ENCODE data around the gene KIAA0513.

KIAA0513 gene

GRCh38 chr16:85092851-85093250 lies 65.3 kb downstream of the KIAA0513 start:
- FAIRE-seq = no peak

DNA sequence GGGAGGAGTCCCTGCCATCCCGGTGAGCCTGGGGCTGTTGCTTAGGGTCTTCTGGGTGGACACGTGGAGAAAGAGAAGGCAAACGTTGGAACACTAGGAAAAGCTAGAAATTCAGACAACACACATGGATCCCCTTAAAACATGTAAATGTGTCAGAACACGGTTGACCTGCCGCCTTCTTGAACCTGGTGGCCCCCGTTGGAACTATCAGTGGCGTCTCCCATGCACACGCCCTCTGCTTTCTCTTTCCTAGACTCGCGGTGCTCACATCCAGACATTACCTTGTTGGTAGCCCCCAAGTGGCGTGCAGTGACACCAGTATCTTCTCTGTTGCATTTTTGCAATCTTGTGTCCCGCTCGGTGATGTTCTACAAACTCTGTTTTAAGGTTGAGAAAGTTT lies 66.1 kb downstream of the KIAA0513 start:
- FAIRE-seq = no peak

GRCh38 chr16:85094176-85094805 lies 66.7 kb downstream of the KIAA0513 start:
- no peak for FAIRE-seq

- FAIRE-seq = no peak
These were observed 67.2 kb downstream of the KIAA0513 start for GRCh38 chr16:85094812-85095211.

- no peak for FAIRE-seq
These were observed 69.3 kb downstream of the KIAA0513 start for GRCh38 chr16:85096921-85097320.

- FAIRE-seq = no peak
These were observed 71.0 kb downstream of the KIAA0513 start for GRCh38 chr16:85098565-85098964.

GRCh38 chr16:85100265-85100664 lies 72.7 kb downstream of the KIAA0513 start:
- FAIRE-seq = no peak

GRCh38 chr16:85101956-85102630 lies 74.5 kb downstream of the KIAA0513 start:
- no peak for FAIRE-seq

GRCh38 chr16:85103114-85104079 lies 75.8 kb downstream of the KIAA0513 start:
- FAIRE-seq = no peak

DNA sequence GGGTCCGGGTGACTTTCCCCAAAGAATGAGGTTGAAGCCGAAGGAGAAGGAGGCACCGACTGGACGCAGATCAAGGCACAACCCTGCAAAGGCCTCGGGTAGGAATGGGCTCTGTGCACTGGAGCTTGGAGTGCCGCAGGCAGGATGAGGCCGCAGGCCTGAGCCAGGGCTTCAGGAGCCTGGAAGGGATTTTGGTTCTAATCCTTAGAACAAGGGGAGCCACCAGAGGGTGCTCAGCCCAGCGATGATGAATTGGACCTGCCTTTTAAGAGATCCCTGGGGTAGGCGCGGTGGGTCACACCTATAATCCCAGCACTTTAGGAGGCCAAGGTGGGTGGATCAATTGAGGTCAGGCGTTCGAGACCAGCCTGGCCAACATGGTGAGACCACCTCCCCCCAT lies 76.6 kb downstream of the KIAA0513 start:
- no peak for FAIRE-seq

DNA sequence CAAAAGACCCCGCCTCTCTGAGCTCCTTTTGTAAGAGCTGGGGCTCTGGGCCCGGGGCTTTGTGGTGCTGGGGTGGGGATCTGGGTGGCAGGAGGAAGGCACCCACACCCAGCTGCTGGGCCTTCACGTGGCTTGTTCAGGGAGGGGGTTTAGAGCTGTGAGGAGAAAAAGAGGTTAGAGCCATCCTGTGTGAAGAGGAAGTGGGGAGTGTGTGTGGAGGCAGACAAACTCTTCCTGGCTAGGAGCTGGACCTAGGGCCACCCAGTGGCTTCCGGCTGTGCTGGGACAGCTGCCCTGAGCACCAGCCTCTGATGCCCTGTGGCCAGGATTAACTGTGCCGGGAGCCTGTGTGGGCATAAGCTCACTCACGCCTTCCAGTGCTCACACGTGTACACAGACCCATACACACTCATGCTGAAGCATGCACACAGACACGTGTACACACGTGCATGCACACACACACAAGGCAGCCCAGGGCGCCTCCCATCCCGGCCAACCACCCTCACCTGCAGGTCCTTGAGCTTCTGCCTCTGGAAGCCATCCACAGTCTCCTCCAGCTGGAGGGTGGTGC lies 77.3 kb downstream of the KIAA0513 start:
- no peak for FAIRE-seq

GRCh38 chr16:85105475-85105874 lies 77.9 kb downstream of the KIAA0513 start:
- FAIRE-seq = no peak

DNA sequence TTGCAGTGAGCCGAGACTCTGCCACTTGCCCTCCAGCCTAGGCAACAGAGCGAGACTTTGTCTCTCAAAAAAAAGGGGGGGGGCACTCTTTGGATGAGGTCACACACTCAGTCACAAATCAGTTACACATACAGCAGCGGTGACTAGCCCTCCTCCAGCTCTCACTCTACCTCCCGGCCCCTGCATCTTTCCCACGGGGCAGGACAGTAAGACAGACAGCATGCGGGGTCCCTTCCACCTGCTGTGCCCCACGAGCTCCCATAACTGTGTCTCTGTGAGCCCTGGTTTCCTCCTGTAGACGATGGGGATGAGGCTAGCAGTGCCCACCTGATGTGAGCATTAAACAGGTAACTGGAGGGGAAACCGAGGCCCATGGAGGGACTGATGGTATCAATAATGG lies 79.5 kb downstream of the KIAA0513 start:
- FAIRE-seq = no peak

- FAIRE-seq = no peak
These were observed 79.9 kb downstream of the KIAA0513 start for GRCh38 chr16:85107532-85107931.

- FAIRE-seq = no peak
These were observed 82.5 kb downstream of the KIAA0513 start for GRCh38 chr16:85110105-85110504.

DNA sequence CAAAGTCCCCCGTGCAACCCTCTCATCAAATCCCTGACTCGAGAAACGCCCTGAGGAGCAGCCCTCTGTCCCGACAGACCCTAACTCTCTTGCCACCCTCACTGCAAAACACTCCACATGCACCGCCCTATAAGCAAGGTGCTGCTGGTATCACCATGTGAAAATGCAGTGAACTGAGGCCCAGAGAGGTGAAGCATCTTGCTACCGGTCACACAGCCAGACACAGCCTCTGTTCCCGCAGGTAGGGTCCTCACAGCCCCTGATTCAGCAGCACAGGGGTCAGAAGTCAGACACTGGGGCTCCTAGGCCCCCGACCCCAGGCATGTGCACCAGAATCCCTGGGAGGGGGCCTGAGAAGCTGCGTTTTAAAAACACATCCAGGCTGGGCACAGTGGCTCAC lies 83.6 kb downstream of the KIAA0513 start:
- no peak for FAIRE-seq

DNA sequence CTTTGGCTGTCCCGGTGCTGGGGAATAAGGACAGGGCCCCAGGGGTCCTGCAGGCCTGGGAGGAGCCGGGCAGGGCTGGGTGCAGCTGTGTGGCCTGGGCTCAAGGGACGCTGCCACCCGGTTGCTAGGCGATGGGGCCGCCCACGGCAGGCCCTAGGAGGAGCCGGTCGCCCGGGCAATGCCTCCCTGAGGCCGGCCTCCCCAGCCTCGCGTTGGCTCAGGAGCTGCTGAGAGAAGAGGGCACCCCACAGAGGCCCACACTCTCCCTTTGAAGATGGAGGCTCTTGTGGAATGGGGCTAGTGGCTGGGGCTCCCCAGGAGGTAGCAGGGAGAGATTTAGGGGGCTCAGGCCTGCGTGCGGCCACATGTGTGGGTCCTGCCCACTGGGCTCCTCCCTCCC lies 84.8 kb downstream of the KIAA0513 start, which contains the start of gene CIBAR2:
Gene CIBAR2, minus strand, starts transcription at position 109 of the 400 bp plus-strand sequence. CDS start 120 bp downstream, outside the sequence.
- FAIRE-seq = no peak

DNA sequence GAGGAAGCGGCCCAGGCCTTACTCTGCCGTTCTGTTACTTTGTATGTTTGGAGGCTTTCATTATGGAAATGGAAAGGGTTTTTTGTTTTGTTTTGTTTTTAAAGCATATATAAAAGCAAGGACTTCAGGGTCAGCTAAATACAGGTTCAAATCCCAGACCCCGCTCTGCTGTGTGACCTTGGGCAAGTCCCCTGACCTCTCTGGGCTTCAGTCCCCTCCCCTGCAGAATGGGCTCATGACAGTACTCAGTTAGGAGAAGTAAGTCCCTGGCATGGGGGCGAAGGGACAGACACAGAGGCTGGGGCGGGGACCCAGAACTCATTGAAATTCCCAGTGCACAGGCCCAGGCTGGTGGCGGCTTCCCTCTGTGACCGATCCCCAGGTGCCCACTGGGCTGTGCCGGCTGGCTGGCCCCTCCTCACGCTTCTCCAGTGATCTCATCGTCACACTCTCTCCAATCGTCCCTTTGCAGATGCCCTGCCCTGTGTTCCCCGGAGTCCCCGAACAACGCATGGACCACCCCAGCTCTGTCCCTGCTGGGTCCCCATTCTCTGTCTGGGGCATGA lies 85.7 kb downstream of the KIAA0513 start:
- FAIRE-seq = no peak

DNA sequence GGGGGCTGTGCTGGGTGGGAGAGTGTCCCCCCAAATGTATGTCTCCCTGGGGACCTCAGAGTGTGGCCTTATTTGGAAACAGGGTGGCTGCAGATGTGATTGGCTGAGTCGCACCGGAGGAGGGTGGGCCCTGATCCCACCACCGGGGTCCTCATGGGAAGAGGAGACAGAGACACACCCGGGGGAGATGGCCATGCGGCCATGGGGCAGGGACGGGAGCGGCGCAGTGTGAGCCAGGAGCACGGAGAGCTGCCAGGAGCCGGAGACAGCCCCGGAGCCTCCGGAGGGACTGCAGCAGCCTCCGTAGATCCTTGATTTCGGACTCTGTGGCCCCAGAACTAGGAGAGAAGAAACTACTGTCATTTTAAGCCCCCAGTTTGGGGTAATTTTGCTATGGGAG lies 86.3 kb downstream of the KIAA0513 start:
- FAIRE-seq = no peak

- FAIRE-seq = no peak
These were observed 87.4 kb downstream of the KIAA0513 start for GRCh38 chr16:85114909-85115567.

GRCh38 chr16:85117418-85117817 lies 89.8 kb downstream of the KIAA0513 start:
- no peak for FAIRE-seq

DNA sequence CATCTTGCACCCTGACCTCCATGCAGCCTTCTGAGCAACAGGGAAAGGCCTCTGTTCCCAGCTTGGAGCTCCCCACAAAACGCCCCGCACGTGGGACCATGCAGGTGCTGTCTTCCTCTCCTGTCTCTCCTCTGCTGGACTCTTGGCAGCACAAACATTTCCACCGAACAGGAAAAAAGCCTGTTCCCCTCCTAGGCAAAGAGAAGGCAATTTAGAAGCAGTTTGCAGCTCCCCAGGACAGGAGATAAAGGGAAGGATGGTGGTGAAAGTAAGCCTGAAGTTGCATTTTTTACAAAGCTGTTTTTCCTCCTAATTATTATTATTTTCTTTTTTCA lies 92.4 kb downstream of the KIAA0513 start:
- FAIRE-seq = no peak

All from TTC549 (cell line).